ENCODE measurements around the gene GGTA1. TPM values are rescaled to one million over a fixed set of nuclear protein-coding genes. Genes with fewer than 3 reads are reported as not detected.
A peak's percentile ranks its signal among the peaks of the same experiment; 100 is the strongest.
"Not testable (repeated sequence)": the region's sequence is repeated elsewhere in the genome, so short reads cannot be mapped to it uniquely, and the experiment has no call there.

The GGTA1 gene
- total RNA-seq, 1 experiment from 2014 or later: not detected

DNA sequence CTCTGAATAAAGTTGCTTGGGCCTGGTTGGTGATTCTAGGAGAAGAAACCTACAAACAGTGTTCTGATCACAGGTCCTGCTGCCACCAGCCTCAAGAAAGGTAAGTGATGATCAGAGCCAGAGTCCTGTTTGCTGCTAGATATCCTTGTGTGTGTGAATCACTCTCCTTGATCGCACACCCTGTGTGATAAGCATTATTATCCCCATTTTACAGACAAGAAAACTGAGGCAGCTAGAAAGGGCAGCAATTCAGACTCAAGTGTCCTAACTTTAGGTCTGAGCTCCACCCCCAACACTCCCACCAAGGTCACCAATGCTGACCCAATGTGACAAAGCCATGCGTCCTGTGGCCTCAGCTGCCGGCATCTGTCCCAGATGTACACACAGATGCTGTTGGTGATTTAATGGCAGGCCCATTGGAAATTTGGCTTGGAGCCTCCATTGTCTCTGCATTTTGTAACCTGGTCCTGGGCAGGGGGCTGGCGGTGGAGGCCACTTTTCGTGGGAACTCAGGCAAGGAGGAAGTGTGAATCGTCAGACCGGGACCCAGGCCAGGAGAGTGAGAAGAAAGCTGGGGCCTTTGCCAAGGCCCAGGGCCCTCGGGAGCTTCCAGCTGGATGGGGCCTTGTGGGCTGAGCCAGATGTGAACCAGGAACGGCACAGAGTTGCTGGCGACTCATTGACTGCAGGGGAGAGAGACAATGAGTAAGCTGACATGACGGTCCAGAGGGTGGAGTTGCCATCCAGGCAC, 29.8 kb upstream of the GGTA1 start (continued):
- TF ChIP-seq, protein P1, sequence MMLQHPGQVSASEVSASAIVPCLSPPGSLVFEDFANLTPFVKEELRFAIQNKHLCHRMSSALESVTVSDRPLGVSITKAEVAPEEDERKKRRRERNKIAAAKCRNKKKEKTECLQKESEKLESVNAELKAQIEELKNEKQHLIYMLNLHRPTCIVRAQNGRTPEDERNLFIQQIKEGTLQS (CRISPR knock-in tag; conservative IDR thresholded peaks at IDR 0.05): no peak
- TF ChIP-seq MYBL2 (CRISPR knock-in tag; IDR thresholded peaks at IDR 0.05) (no peak), HMGA2 (CRISPR knock-in tag; IDR thresholded peaks at IDR 0.05) (no peak), KAT7 (CRISPR knock-in tag; IDR thresholded peaks at IDR 0.05; ENCODE audit: borderline replicate concordance) (no peak)

DNA sequence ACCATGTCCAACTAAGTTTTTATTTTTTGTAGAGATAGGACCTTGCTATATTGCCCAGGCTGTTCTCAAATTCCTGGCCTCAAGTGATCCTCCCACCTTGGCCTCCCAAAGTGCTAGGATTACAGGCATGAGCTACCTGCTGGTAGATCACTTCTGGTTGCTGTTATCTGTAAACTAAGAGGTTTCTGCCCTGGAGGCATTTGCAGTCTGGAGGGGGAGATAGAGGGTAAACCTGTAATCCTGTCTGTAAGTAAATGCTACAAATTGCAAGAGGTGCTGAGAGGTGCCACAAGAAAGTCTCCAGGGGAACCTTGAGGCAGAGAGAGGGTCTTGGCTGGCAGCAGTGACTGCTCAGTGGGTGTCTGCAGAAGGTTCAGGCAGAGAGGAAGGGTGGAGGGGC, 29.0 kb upstream of the GGTA1 start:
- H3K4me1 Mint-ChIP-seq: no peaks in the 10 kb centered on the region
- ChIA-PET POLR2A (no interaction called here), CTCF (interaction anchor here (1.0 kb wide), 1 partner anchor 22 kb away, joined by 4 read pairs; no protein-coding TSS in a partner anchor)
- no peak overlapping the region for H3K27ac Mint-ChIP-seq
- ATAC-seq (no peak), DNase-seq (ENCODE audit: low spot score) (no peak)
- no peak overlapping the region for H3K4me3 Mint-ChIP-seq
- TF ChIP-seq ZNF121 (CRISPR knock-in tag; IDR thresholded peaks at IDR 0.05): peak; percentile 36; the same call in 1 of the 2 replicates
- TF ChIP-seq, protein P2, sequence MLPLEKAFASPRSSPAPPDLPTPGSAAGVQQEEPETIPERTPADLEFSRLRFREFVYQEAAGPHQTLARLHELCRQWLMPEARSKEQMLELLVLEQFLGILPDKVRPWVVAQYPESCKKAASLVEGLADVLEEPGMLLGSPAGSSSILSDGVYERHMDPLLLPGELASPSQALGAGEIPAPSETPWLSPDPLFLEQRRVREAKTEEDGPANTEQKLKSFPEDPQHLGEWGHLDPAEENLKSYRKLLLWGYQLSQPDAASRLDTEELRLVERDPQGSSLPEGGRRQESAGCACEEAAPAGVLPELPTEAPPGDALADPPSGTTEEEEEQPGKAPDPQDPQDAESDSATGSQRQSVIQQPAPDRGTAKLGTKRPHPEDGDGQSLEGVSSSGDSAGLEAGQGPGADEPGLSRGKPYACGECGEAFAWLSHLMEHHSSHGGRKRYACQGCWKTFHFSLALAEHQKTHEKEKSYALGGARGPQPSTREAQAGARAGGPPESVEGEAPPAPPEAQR (CRISPR knock-in tag; IDR thresholded peaks at IDR 0.05): no peak
- no peaks in the 10 kb centered on the region for H3K9me3 Mint-ChIP-seq
- peaks cover 5% of the 10 kb centered on the region for H3K27me3 Mint-ChIP-seq (ENCODE audit: low read depth)
- no peaks in the 10 kb centered on the region for H3K36me3 Mint-ChIP-seq

DNA sequence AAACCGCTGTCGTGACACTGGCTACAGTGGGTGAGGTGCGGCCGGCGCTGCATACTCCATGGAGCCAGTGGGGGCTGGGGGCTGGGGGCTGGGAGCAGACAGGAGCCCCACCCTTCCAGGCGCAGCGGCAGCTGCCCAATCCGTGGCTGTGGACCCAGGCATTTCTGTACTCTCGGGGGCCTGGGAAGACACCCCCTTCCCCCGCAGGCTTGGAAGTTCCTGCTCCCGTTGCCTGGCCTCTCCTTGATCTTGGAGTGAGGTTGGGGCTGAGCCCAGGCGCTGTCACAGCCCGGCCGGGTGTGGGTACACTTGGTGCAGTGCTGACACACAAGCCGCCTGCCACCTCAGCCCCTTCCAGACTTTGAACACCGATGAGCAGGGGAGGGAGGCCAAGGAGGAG, 27.7 kb upstream of the GGTA1 start:
- DNase-seq (ENCODE audit: low spot score) (no peak), ATAC-seq (no peak)
- Mint-ChIP-seq H3K4me1 (no peaks in the 10 kb centered on the region), H3K27me3 (ENCODE audit: low read depth) (peaks cover 5% of the 10 kb centered on the region; the same call in 1 of the 2 replicates), H3K9me3 (peaks cover 3% of the 10 kb centered on the region), H3K27ac (no peak overlapping the region), H3K4me3 (no peak overlapping the region), H3K36me3 (peaks cover 3% of the 10 kb centered on the region)
- ChIA-PET CTCF (interaction anchor here (1.8 kb wide), 1 partner anchor 19 kb away, joined by 4 read pairs; no protein-coding TSS in a partner anchor), POLR2A (no interaction called here)
- TF ChIP-seq, protein P3, sequence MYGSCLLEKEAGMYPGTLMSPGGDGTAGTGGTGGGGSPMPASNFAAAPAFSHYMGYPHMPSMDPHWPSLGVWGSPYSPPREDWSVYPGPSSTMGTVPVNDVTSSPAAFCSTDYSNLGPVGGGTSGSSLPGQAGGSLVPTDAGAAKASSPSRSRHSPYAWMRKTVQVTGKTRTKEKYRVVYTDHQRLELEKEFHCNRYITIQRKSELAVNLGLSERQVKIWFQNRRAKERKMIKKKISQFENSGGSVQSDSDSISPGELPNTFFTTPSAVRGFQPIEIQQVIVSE (CRISPR knock-in tag; IDR thresholded peaks at IDR 0.05; ENCODE audit: borderline replicate concordance): no peak
- TF ChIP-seq, protein P4, sequence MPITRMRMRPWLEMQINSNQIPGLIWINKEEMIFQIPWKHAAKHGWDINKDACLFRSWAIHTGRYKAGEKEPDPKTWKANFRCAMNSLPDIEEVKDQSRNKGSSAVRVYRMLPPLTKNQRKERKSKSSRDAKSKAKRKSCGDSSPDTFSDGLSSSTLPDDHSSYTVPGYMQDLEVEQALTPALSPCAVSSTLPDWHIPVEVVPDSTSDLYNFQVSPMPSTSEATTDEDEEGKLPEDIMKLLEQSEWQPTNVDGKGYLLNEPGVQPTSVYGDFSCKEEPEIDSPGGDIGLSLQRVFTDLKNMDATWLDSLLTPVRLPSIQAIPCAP (CRISPR knock-in tag; IDR thresholded peaks at IDR 0.05): no peak
- TF ChIP-seq NFYB (CRISPR knock-in tag; conservative IDR thresholded peaks at IDR 0.05; ENCODE audit: low read depth) (no peak), ETV6 (CRISPR knock-in tag; IDR thresholded peaks at IDR 0.05) (no peak), ZNF416 (CRISPR knock-in tag; IDR thresholded peaks at IDR 0.05) (no peak), FOXP1 (CRISPR knock-in tag; IDR thresholded peaks at IDR 0.05; ENCODE audit: borderline replicate concordance) (no peak), SMAD4 (CRISPR knock-in tag; IDR thresholded peaks at IDR 0.05) (no peak)
- TF ChIP-seq, protein P5, sequence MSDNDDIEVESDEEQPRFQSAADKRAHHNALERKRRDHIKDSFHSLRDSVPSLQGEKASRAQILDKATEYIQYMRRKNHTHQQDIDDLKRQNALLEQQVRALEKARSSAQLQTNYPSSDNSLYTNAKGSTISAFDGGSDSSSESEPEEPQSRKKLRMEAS (CRISPR knock-in tag; IDR thresholded peaks at IDR 0.05): no peak

DNA sequence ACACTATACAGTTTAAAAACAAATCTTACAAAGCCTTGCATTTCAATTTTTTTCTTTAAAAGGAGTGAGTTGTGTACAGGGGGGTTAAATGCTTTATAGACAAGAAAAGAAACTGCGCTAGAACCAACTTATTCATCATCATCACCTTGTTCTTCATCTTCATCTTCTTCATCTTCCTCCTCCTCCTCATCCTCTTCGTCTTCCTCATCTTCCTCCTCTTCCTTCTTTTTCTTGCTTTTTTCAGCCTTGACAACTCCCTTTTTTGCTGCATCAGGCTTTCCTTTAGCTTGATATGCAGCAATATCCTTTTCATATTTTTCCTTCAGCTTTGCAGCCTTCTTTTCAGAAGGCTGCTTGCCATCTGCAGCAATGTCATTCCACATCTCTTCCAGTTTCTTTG, 20.0 kb upstream of the GGTA1 start:
- POLR2A ChIA-PET; H3K4me3 Mint-ChIP-seq; H3K27ac Mint-ChIP-seq; DNase-seq (ENCODE audit: low spot score); ATAC-seq: not testable (repeated sequence)
- H3K27me3 Mint-ChIP-seq (ENCODE audit: low read depth): peaks cover 14% of the 10 kb centered on the region
- CTCF ChIA-PET: interaction anchor here (1.4 to 1.6 kb wide), 2 partner anchors 19 to 22 kb away, joined by 4 to 5 read pairs; no protein-coding TSS in a partner anchor
- peaks cover 21% of the 10 kb centered on the region for H3K36me3 Mint-ChIP-seq
- peaks cover 44% of the 10 kb centered on the region for H3K9me3 Mint-ChIP-seq
- peaks cover 16% of the 10 kb centered on the region for H3K4me1 Mint-ChIP-seq
